Measurements from ENCODE around the gene FANCI.

The FANCI gene

DNA sequence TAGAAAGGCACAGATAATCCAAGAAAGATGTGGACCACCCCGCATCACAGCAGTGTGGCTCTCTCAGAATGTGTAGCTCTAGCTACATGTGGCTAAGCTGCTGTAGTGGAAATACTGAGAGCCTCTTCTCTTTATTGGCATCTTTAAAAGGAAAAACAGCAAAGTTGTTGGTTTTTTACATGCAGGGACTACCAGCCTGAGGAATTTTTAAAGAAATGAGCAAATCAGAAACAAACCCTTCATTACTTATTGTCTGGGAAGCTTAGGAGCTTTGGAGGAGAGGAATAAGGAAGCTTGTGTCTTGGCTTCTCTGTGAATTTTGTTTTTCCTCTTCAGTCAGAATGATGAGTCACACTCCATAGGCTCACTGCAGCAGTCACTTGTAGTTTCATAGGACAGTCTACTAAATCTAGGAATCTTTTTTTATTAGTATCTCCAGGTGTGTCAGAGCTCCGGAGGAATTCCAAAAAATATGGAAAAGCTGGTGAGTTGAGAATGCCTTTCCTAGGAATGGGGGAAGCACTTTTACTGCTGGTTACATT lies 63.3 kb downstream of the FANCI start:
- no peak for DNase-seq (ENCODE audit: low read depth)

DNA sequence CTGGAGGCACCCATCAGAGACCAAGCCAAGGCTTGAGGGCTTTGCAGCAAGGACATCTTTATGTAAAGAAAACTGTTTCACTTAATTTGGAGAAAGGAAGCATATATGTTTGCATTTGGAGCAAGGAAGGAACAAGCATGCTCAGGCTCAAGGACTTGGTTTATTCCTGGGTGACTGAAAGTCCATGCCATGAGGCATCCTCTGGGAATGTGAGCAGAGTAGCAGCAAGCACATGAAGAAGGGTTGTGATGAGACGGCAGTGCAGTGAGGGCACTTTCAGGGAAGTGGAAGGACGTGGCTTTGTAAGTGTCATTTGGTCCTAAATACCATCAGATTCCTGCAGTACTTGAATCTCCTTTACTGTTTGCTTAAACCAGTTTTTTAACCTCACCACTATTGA lies 64.0 kb downstream of the FANCI start:
- no peak for DNase-seq (ENCODE audit: low read depth)

DNA sequence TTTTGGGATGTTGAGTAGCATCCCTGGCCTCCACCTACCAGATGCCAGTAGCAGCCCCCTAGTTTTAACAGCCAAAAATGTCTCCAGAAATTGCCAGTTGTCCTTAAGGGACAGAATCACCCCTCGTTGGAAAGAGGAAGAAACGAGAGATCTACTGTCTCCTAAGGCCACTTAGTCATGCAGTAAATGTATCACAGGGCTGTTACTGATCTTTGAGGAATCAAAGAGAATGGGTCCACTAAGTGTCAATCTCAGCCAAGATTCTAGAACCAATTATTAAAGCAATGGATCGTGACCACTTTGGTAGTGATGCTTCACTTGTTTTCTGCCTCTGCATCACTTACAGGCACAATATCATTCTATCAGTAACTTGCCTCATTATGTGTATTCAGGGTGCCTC lies 64.5 kb downstream of the FANCI start:
- DNase-seq (ENCODE audit: low read depth): no peak

DNA sequence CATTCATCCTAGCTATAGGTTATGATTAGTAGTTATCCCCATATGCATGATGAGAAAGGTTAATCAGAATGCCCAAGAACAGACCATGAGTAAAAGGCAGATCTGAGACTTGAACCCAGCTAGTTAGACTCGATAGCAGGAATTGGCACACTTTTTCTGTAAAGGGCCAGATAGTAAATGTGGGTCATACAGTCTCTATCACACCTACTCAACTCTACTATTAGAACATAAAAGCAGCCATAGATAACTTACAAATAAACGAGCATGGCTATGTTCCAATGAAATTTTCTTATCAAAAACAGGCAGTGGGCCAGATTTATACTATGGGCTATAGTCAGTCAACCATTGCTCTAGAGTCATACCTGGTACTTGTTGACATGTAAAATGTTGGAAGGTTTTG lies 66.2 kb downstream of the FANCI start:
- DNase-seq (ENCODE audit: low read depth): no peak

DNA sequence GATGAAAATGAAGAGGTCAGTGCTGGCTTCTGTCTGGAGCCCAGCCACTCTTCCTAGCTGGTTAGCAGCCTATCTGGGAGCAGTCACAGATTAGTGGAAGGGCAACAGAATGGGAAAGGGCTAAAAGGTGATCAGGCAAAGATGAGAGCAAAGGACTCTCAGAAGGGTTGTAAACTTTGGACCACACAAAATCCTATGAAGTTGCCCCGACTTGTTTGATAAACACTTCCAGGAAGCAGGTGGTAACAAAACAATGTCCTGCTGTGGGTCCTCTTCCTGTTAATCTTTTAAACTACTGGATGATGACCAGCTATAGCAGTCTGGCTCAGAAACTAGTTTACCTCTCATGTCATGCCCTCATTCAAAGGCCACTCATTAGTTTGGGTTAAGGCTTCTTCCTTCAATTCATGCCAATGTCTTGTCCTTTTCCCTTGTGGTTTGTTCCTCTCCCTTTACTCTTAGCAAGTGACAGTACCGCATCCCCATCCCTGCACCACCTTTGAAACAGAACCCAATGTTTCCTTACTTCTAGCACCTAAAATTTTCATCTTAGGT lies 71.7 kb downstream of the FANCI start:
- no peak for DNase-seq (ENCODE audit: low read depth)

DNA sequence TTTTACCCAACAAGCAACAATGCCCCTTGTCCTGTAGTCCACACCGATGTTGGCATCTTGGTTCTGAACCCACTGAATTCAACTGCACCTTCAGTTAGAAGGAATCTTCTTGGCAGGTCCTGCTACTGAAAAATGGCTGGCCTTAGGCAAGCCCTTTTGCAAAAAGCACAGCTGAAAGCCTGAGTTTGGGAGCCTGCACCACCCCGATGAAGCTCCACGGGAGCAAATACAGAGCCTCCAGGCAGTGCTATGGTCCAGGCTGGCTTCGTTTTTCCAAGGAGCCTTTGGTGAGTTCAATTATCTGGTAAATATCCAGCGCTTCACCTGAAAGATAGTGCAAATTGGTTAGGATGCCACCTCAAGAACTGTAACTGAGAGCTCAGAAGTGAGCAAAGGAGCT lies 72.7 kb downstream of the FANCI start:
- DNase-seq (ENCODE audit: low read depth): no peak

DNA sequence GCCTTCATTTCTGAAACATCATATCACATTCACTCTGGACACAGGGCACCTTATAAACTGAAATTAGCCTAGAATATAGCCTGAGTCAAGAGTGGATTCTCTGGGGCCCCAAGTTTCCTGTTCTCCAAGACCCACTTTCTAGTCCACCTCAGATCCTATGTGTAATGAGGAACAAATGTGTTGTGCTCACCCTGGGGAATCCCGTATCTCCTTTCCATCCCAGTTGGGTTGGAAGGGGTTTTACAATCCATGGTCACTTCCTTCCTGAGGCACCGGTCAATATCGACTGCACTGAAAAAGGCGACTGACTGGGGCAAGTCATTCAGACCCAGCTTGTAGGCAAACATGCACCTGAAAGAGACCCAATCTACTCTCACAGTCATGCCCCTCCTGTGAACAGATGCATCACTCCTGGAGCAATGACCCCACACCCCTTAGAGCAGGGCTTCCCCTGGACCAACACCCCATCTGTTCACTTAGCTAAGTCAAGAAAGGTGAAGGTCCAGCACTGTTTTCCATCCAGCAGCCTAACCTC lies 73.5 kb downstream of the FANCI start:
- DNase-seq (ENCODE audit: low read depth): no peak

DNA sequence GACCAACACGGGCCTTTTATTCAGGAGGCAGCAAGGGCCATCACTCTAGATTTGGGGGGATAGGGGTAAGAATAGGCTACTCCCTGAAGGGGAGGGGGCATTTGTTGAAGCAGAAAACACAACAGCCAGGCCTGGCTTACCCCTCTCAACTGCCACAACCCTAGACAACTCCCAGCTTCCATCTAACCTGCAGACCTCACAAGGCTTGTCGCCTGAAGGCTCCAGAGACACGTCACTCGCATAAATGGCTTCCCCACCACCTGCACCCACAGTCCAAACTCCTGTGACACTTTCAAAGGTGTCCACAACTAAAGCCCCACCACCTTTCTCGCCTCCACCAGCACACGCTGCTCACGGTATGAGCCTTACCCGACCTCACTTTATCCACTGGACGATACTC lies 75.9 kb downstream of the FANCI start:
- DNase-seq (ENCODE audit: low read depth): no peak

DNA sequence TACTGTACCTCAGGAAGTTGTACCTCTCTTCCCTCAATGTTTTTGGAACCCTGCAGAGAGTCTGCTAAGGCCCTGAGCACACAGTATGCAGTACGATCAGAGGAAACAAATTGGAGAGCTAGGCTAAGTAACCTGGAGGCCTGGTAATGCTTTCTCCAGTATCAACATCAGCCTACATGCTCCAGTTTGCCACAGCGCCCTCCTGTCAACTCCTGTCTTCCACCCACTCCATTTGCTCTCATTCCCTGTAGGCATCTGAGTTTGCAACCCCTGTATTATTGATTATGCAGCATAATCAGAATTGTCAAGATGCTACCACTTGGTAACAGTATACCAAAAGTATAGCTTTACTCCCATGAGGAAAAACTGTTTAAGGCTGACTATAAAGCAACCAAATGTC lies 76.4 kb downstream of the FANCI start:
- no peak for DNase-seq (ENCODE audit: low read depth)

DNA sequence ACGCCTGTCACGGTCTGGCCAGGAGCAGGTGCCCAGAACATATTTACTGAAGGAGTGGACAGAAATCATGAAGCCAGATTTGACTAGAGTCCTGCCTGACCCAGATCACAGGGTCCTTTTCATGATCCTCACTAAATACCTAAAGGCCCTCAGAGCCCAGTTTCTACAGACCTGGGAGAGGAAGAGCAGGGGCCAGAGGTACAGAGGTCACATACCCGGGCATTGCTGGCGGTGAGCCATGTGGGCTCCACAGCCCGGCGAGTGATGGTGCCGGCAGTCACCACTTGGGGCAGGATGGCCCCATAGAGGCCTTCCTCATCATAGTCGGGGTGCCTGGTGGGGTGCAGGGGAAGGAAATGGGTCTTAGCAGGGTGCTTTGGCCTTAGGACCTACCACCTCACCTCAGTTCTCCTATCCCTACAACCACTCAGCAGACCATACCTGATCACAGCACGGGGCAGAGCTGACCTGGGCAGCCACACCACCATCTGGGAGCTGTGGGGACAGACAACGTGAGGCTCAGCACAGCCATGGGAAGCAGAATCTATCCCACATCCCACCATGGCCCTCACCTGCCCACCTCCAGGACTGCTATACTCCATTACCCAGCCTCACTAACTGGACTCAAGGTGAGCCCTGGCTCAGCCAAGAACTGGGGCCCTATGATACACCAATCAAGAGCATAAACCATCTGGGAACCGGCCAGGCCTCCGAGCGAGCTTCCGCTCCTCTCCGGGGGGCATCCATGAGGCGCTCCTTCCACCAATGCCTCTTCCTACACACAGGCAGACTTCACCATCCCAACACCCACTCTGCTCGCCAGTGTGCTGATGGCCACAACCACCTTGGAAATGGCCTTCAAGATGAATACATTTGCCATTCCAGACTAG lies 78.0 kb downstream of the FANCI start:
- DNase-seq (ENCODE audit: low read depth): no peak

DNA sequence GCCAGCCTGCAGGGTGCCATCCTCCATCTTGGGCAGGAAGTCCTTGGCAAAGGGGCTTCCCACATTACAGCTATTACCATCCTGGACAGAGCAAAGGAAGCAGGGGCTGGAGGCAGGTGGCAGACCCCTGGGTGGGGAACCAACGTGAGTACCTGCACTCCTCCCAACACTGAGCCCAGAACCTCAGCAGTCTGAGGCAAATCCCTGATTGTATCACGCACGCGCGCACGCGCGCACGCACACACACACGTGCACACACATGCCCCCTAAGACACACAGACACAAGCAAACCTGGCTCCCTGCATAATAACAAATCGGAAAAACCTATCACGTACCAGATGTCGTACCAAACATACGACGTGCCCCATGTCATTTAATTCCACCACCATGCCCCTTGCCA lies 79.0 kb downstream of the FANCI start:
- no peak for DNase-seq (ENCODE audit: low read depth)

DNA sequence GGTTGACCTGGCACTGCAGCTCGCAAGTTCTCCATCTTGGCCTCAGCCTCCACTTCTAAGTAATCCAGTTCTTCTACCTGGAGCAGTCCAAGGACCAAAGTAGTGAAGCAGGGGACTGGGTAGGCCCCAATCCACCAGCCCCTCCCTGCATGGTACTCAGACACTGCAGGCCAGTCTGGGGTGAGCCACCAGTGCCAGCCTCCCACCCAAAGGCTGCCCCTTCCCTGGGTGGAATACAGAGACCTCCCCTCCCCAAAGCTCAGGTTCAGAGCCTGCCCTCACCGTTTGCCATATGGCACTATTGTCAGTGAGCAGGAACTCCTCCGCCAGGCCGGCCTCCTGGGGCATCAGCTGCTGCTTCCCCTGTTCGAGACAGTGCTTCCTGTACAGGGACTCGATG lies 80.0 kb downstream of the FANCI start:
- DNase-seq (ENCODE audit: low read depth): no peak

DNA sequence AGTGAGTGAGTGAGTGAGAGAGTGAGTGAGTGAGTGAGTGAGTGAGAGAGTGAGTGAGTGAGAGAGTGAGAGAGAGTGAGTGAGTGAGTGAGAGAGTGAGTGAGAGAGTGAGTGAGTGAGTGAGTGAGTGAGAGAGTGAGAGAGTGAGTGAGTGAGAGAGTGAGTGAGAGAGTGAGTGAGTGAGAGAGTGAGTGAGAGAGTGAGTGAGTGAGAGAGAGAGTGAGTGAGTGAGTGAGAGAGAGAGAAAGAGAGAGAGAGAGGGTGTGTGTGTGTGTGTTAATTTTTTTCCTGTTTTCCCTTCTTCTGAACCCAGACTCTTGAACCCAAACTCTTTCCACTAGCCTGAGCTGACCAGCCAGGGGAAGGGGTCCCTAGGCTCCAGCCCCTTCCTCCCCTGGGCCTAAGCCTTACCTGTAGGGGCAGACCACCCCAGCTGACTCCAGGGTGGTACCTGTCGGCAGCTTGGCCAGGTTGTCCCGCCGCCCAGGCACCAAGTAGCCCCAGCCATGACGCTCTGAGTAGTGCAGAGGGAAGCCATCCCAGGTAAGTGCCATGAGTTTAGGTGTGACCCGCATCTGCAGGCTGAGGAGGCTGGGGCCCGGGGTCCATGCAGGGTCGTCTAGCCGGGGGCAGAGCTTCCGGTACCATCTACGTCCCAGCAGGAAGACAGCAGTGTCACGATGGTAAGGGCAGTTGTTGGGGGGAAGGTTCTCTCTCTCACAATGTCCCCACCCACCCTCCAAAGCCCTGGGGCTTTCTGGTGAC lies 81.4 kb downstream of the FANCI start:
- DNase-seq (ENCODE audit: low read depth): no peak

DNA sequence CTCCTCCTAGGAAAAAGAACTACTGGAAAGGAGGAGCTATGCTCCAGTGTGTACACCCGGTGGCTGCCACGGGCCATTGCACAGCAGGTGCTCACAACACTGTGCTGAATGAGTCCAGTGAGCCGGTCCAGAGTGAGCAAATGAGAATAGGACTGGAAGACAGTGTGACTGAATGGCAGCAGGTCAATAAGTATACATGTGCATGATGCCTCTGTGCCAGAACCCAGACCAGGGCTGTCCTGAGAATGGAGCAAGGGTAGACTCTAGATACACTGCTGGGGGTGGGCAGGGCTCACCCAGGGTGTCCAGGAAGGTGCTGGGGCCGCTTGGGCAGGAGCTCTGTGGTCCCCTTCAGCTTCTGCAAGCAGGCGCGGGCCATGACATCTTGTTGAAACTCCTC lies 82.5 kb downstream of the FANCI start:
- DNase-seq (ENCODE audit: low read depth): no peak

DNA sequence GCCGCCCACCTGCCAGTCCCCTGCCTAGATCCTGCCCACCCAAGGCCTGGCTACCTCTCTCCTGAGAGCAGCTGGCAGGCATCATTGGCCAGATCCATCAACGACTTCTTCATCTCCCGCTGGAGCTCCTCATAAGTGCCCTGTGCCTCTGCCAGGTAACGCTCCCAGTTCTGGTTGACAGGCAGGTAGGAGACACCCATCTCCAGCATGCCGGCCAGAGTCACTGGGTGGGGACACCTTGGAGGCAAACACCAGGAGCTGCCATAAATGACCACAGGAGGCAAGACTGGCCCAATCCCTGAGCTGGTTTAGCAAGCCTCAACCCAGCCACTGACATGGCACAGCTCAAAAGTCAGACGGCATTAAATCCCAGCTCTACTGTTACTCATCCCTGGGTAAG lies 83.3 kb downstream of the FANCI start:
- DNase-seq (ENCODE audit: low read depth): no peak

DNA sequence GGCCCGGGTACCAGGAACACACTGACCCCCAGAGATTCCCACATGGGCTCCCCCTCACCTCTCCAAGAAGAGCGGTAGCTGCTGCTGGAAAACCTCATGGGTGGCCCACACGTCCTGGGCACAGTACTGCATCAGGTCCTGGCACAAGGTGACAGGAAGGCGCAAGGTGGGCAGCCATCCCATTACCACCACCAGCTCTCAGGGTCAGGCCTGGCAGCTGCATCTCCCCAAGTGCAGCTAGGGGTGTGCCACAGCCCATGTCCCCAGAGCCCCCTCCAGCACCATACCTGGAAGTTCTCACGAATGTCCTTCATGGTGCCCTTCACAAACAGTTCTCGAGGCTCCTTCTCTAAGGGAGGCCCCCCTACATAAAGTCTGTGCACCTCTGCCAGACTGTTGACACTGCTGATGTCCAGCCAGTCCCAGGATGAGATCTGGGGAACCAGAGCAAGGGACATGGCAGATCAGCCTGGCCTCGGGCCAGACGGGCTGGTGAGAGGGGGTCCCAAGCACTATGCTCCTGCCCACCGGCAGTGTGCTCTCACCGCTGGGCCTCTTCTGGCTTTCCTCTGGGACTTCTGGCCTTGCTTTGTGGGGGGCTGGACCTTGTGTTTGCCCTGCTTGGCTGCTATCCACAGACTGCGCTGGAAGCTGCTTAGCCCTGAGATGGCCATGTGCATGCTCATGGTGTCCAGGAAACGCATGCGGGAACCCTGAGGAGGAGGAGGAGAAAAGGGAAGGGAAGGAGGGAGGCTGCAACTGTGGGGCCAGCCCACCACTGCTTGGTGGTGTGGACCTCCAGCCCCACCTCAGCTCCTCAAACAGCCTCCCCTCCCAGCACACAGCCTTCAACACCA lies 84.8 kb downstream of the FANCI start:
- DNase-seq (ENCODE audit: low read depth): no peak

DNA sequence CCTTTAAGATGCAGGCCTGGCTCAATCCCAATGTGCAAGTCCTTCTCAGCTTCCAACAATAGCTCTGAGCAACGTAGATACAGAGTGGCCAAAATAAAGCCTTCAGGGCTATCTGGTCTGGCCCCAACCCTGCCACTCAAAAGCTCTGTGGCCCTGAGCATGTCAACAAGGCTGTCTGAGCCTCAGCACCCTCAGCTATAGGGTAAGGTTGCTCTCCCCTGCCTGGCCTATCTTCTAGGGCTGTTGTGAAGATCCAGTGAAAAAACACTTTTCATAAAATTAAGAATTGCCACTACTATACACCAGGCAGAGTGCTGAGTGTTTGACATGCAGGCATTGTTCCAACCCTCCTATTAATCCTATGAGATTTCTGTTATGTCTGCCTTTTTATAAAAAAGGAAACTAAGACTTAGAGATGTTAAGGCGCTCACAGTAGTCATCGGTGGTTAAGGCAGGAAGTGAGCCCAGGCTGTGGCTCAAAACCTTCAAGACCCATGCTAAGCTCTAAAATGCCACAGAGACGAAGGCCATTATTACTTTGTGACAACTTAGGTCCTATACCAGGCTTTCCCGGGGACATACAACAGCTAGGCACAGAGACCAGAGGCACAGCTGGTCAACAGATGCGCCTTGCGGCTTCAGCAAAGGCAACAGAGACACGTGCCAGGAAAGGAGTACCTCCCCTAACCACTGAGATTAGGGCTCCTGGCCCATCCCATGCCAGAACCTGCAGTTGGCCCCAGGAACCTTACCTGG lies 85.7 kb downstream of the FANCI start:
- no peak for DNase-seq (ENCODE audit: low read depth)

DNA sequence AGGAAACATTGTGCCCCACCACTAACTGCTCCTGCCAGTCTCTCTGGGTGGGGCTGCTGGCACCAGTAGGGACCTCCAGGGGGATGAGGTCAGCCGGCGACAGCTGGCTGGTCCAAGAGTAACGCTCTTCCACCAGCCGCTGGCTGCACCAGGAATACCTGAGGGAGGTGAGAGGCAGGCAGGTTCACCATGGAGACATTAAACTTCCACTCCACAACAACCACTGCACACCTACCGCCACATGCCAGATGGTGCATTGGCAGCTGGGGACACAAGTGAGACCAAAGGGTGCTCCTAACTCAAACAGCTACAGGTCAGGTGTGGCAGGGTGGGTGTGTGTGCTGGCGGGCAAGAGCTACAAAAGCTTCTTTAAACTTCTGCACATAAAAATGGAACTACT lies 86.3 kb downstream of the FANCI start:
- DNase-seq (ENCODE audit: low read depth): no peak

DNA sequence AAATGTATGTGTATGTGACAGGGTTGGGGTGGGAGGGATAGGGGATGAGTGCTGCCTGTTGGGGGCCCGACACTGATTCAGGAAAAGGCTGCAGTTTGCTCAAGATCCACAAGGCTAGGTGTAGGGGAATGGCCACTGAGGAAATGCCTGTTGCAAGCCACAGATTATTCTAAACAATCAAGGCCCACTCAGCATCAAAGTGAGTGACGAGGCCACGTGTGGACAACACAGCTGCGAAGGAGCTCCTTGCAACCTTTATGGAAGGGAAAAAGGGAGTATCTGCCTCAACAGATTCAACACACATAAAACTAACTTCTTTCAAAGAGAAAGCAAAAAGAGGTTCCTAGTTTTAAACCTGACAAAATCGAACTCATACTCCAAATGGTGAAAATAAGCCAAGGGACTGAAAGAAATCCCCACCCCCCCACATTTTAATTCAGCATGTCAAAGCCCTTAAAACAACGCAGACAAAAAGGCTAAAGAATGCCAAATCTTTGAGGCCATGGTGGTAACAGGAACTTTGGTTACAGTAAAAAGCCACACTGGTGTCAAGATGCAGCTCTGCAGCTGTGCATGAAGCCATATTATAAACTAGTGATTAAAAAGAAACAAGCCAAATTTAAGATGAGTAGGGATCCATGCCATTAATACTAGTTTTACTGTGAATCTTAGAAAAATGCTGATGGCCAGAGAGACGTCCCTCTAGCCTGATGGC lies 87.3 kb downstream of the FANCI start:
- no peak for DNase-seq (ENCODE audit: low read depth)

DNA sequence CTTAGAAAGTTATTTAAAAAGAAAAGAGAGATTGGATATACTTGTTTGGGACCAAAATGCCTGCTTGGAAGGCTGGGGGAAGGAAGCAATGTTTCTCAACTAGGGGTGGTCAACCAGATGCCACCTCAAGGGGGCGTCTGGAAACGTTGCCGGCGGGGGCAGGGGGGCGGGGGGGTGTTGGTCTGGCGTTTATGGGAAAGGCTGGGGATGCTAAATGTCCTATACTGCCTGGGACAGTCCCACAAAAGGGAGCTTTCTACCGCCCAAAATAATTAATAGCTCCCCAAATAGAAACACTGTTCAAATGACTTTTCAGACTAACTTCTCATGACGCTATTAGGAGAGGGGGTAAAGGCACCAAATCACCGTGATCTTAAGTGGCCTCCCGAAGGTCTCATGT lies 88.7 kb downstream of the FANCI start:
- DNase-seq (ENCODE audit: low read depth): no peak

Measured in HS-27A (cell line).